Activated CD8-positive, alpha-beta memory T cell treated with anti-CD3 and anti-CD28 coated beads for 4 hours (primary cell): ENCODE measurements around the gene SYT5.
"Not testable (repeated sequence)": the region's sequence is repeated elsewhere in the genome, so short reads cannot be mapped to it uniquely, and the experiment has no call there.

ENCODE experiments used
- DNase-seq, 2 donors: peaks; one replicate each; pipeline ENCODE4 v3.0.0-alpha.2; 2020; ENCODE audit warnings: low read depth in 2 of 2

The SYT5 gene

GRCh38 chr19:55179606-55180484 is at the start of gene SYT5:
SYT5 (minus strand) TSS chr19:55180289; CDS start chr19:55179041, 1,248 bp downstream.
- DNase-seq, result peak in 1 of 2 donors; percentile 25

DNA sequence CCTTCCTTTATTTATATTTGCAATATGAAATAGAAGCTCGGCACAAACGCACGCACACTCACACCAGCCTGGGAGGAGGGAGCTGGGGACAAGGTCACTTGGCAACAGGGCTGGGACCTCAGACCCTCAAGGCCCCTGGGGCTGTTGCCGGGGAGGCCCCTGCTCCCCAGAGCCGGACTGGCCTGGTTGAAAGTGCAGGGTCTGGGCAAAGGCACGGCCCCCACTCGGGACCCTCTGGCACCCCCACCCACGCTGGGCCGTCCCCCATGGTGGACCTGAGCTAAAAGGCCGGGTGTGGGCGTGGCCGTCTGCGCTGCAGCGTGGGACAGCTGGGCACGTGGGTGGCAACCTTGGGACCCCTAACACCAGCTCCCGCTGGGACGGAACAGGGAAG is 49.7 kb upstream of the SYT5 start:
- no peak for DNase-seq

- no peak for DNase-seq
These were observed 49.2 kb upstream of the SYT5 start for GRCh38 chr19:55229145-55229788.

- DNase-seq, result no peak
These were observed 48.4 kb upstream of the SYT5 start, which contains the start of gene TMEM86B for GRCh38 chr19:55228403-55229031. TMEM86B (minus strand) TSS chr19:55228763; CDS start chr19:55228741, 22 bp downstream.

DNA sequence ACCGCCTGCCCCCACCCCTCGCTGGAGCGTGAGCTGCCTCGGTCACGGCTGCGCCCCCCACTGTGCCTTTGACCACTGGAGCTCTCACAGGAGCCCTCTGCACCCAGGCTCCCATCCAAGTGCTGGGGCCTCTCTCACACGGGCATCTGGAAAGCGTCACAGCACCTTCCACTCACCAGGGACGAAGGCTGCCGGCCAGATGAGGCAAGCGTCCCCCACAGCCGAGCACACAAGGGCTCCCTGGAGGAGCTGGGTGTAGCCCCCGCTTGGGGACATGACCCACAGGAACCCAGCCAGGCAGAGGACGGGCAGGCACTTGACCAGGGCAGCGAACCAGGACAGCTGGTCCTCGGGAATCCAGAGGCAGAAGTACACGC is 47.9 kb upstream of the SYT5 start:
- DNase-seq, result no peak

GRCh38 chr19:55227241-55228014 is 47.3 kb upstream of the SYT5 start:
- no peak for DNase-seq

DNA sequence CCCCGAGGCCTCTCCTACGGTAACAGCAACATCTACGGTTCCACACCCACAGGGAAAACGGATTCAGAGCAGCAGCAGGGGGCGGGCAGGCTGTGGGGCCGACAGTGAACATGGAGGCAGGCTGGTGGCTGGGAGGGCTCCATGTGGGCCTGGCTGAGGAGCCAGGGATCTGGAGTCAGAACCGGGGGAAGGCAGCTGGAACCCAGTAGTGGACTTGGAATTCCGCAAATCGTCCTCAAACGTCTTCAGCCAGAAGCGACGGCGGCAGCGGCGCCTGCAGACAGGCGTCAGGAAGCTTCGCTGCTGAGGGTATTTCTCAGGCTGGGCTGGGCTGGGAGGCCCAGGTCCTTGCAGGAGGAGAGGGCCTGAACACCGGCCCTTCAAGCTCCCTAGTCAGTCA is 46.7 kb upstream of the SYT5 start:
- DNase-seq, result no peak

- DNase-seq, result no peak
These were observed 46.2 kb upstream of the SYT5 start for GRCh38 chr19:55226273-55226672.

DNA sequence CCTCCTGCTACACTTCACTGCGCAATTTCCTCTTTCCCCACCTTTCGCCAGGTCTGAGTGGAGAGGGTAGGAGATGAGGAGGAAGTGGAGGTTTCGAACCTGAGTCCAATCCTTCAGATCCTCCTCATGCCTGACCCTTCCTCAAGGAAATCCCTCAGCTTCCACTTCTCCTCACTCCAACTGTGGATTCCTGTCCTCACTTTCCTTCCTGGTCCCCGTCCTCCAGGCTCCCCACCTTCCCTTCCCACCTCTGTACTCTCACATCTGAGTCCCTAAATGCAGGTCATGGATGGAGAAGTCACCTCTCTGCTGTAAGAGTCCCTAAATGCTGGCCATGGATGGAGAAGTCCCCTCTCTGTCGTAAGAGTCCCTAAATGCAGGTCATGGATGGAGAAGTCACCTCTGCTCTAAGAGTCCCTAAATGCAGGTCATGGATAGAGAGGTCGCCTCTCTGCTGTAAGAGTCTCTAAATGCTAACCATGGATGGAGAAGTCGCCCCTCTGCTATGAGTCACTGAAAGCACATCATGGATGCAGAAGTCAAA is 45.4 kb upstream of the SYT5 start:
- DNase-seq, result no peak

DNA sequence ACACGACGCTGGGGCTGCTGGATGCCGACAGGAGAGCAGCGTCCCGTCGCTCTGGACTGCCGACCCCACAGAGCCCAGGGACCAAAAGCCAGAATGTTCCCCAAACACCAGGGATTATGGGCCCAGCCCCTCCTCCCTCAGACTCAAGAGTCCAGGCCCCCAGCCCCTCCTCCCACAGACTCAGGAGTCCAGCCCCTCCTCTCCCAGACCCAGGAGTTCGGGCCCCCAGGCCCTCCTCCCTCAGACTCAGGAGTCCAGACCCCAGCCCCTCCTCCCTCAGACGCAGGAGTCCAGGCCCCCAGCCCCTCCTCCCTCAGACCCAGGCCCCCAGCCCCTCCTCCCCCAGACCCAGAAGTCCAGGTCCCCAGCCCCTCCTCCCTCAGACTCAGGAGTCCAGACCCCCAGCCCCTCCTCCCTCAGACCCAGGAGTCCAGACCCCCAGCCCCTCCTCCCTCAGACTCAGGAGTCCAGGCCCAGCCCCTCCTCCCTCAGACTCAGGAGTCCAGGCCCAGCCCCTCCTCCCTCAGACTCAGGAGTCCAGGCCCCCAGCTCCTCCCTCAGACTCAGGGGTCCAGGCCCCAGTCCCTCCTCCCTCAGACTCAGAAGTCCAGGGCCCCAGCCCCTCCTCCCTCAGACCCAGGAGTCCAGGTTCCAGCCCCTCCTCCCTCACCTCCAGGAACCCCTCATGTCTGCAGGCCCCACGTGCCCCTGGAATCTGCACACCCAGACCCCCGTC is 44.8 kb upstream of the SYT5 start:
- DNase-seq, result not testable (repeated sequence)

- no peak for DNase-seq
These were observed 44.1 kb upstream of the SYT5 start for GRCh38 chr19:55224038-55224665.

DNA sequence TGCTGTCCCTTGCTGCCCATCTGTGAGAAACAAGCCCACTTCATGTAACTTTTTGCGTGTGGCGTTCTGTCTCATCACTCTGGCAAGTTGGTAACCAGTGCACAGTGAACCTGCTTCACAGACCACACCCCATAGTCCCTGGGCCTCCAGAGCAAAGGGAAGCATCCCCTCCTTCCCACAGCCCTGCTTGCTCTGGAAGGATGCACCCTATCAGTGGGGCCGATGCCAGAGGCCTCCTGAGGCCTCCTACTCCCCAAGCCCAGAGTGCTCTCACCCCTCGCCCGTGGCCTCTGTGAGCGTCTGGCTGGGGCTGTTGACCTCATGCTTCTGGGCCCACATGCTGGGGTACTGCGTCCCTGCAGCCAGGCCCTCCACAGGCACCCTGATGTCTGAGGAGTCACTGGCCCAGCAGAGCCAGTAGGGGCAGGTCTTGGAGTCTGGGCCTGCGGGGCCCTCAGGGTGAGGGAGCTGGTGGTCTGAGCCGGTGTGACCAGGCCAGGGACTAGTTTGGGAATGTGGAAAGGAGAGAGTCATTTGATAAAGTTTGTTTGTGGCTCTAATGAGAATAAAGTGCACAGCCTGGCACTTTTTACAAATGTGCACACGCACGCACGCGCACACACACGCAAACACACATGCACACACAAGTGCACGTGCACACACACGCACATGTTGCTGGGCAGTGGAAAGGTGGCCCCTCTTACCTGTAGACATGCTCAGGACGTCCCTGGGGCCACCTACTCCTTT is 43.4 kb upstream of the SYT5 start:
- no peak for DNase-seq

GRCh38 chr19:55220525-55220924 is 40.4 kb upstream of the SYT5 start:
- DNase-seq, result no peak

GRCh38 chr19:55216461-55217198 is 36.5 kb upstream of the SYT5 start:
- no peak for DNase-seq

GRCh38 chr19:55213547-55213946 is 33.5 kb upstream of the SYT5 start:
- no peak for DNase-seq

DNA sequence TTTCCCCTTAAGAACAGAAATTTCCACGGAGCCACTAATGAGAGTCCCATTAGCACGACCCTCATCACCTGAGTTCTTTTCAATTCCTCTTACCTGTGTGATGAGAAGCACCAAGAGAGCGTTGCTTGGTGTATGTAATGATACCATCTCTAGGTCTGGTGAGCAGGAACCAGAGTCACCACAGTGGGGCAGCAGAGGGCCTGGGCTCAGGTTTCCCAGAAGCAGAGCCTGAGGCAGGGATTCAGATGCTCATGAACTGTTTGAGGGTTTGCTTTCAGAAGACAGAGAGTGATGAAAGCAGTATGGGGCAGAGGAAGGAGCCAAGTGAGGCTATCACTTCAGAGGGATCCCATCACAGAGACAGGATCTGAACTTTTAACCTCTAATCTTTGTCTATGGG is 32.4 kb upstream of the SYT5 start:
- DNase-seq, result no peak

GRCh38 chr19:55209693-55210472 is 29.8 kb upstream of the SYT5 start:
- no peak for DNase-seq
